HL-60 (cell line): Measurements from ENCODE around the gene SLC12A8.

Experiments used
- CTCF ChIP-seq: IDR thresholded peaks from one replicate; pipeline ENCODE4 v1.5.1; 2011; ENCODE audit warnings: low read length, control low read depth, inconsistent platforms; ENCODE audit not compliant: insufficient read depth
- GABPA ChIP-seq: IDR thresholded peaks from 2 replicates; pipeline ENCODE4 v1.6.1; 2012; ENCODE audit warnings: low read depth
- POLR2AphosphoS5 ChIP-seq: IDR thresholded peaks from 2 replicates; pipeline ENCODE4 v1.6.1; 2012; ENCODE audit warnings: low read depth
- REST ChIP-seq: IDR thresholded peaks from 2 replicates; pipeline ENCODE4 v1.6.1; 2012; ENCODE audit warnings: low read depth; ENCODE audit not compliant: insufficient replicate concordance
- SPI1 ChIP-seq: IDR thresholded peaks from 2 replicates; pipeline ENCODE4 v1.6.1; 2012; ENCODE audit warnings: low read depth, mild to moderate bottlenecking, borderline replicate concordance

GRCh38 chr3:125042725-125043406, 169.7 kb downstream of the SLC12A8 start:
- TF ChIP-seq CTCF, result no peak
- no peak for TF ChIP-seq SPI1
- no peak for TF ChIP-seq GABPA
- no peak for TF ChIP-seq POLR2AphosphoS5
- TF ChIP-seq REST, result no peak
